ENCODE data around the gene TAF7L.

The TAF7L gene

DNA sequence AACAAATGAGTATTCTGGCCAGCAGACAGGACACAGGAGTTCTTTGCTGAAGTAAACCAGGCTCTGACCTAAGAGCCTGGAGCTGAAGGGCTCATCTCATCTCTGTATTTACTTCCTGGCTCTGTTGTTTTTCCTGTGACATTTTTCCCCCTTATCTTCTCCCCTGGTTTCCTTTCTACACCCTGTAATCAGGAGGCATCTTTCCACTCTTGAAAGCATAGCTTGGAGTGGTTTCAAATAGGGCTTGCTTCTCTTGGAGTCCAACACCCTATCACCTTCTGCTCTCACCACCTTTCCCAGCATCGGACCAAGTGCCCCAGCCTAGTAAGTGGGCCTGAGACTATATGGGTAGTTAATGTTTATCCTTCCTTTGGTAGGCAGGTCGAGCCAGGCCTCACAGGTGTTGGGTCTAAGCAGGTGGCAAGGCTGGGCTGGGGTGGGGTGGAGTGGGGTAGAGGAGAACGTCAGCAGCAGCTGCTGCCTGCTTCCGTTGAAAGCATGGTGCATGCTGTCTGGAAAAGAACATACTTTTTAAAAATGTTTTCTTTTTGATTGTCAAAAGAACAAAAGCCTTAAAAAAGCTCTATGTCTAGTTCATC is 70.4 kb downstream of the TAF7L start:
- no peak for DNase-seq (ENCODE audit: low spot score)

DNA sequence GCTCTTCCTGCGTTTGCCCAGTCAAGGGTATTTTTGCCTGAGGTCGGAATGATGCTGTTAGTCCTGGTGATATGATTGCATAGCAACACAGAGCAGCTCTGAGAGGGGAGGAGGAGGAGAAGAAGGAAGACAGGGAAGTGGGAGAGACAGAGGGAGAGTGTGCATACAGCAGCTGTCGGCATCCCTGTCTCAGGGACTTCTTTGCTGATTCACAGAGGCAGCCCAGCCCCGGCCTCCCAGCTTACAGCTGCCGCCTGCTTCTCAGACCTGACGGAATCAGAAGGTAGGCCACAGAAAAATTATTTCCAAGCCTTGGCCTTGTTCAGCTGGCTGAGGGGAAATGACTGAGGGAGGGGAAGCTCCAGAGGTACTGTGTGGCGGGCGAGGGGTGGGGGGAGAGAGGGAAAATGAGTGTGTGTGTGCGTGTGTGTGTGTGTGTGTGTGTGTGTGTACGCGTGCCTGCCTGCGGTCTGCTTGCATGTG is 71.2 kb downstream of the TAF7L start:
- peak; percentile 18 for DNase-seq (ENCODE audit: low spot score)

DNA sequence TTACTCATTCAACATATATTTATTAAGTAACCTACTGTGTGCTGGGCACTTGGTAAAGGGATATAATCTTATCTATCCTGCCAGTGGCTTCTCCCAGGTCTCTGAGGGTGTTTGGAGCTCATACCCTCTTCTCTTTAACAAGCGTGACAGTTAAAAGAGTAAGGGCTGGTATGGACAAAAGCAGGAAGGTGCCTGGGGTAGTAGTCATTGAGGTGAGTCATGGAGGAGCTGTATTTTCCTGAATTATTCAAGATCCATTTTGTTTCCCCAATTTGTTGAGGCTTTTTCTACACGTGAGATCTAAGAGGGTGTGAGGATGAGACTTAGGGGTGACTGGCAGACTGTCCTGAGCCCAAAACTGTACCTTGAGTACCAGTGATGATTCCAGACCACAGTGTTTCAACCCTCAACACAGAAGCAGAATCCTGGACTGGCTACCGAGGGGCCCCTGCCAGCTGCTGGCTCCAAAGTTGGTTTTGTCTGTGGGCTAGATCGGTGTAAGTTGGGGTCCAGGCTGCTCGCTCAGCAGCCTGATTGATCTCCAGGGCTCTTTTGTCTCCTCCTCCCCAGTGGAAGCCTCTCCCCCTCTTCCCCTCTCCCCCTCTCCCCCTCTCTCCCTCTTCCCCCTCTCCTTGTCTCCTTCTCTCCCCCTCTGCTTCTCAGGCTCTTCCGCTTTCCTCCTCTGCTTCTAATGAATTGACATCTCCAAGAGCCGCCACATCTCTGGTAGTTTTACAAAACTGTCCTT is 71.8 kb downstream of the TAF7L start, which contains the start of gene DRP2:
DRP2 (plus strand) TSS at position 671 of the 748 bp plus-strand sequence. CDS start 11,862 bp downstream, outside the sequence.
- DNase-seq (ENCODE audit: low spot score), result no peak

All from Ammon's horn (tissue), 1 donor.